B cell (primary cell): ENCODE data around the gene TRRAP.

ENCODE experiments used
- CTCF ChIP-seq: fragments of 200-600 bp; IDR thresholded peaks from one replicate; pipeline ENCODE4 v1.8.0; 2022; ENCODE audit warnings: antibody characterized with exemption, mild to moderate bottlenecking
- EZH2 ChIP-seq: IDR thresholded peaks from 2 replicates; pipeline ENCODE4 v1.6.1; 2012; ENCODE audit warnings: borderline replicate concordance, low read depth, mild to moderate bottlenecking, moderate library complexity, low read length; ENCODE audit not compliant: insufficient read depth, poor library complexity, severe bottlenecking

GRCh38 chr7:98933321-98933720 is 55.0 kb downstream of the TRRAP start:
- TF ChIP-seq CTCF (no peak), EZH2 (no peak)
